ENCODE measurements around the gene ANKRD60.

ANKRD60 gene

GRCh38 chr20:58261660-58262059, 33.2 kb upstream of the ANKRD60 start:
- H3K9ac ChIP-seq (ENCODE audit: low read length in 2 of 2), result no peak overlapping the region
- H3K27me3 ChIP-seq (ENCODE audit: control insufficient read depth in 1 of 2, insufficient read depth in 2 of 2, low read length in 2 of 2), result no peaks in the 10 kb centered on the region
- H3K4me3 ChIP-seq (ENCODE audit: low read length in 2 of 2), result no peak overlapping the region
- H3K4me1 ChIP-seq (ENCODE audit: control insufficient read depth, insufficient read depth, low read length), result no peaks in the 10 kb centered on the region
- peaks cover 18 to 28% of the 10 kb centered on the region in 2 donors for H3K36me3 ChIP-seq (ENCODE audit: control insufficient read depth in 2 of 2, insufficient read depth in 2 of 2, low read length in 2 of 2)
- no peak overlapping the region for H3K27ac ChIP-seq (ENCODE audit: low read length)
- no peaks in the 10 kb centered on the region for H3K9me3 ChIP-seq (ENCODE audit: control insufficient read depth in 2 of 2, low read length in 2 of 2)

DNA sequence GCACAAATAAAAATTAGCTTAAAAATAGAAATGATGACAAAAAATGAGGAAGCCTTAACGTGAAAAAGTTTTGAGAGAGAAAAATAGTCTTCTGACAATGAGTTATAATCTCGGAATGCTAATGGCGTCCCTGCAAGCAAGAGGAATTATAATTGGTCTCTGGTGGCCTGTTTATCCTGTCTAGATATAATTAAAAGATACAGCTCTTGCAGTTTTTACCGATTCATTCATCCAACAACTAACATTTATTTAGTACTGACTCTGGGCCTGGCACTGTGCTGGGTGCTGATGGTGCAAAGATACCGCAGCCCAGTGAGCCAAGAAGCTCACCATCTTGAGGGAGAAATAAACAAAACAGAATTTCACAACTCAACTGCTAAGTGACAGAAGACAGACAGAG, 31.6 kb upstream of the ANKRD60 start:
- no peaks in the 10 kb centered on the region for H3K4me1 ChIP-seq (ENCODE audit: control insufficient read depth, insufficient read depth, low read length)
- no peak overlapping the region for H3K9ac ChIP-seq (ENCODE audit: low read length in 2 of 2)
- H3K9me3 ChIP-seq (ENCODE audit: control insufficient read depth in 2 of 2, low read length in 2 of 2), result no peaks in the 10 kb centered on the region
- H3K36me3 ChIP-seq (ENCODE audit: control insufficient read depth in 2 of 2, insufficient read depth in 2 of 2, low read length in 2 of 2), result peaks cover 13 to 20% of the 10 kb centered on the region in 2 donors
- H3K4me3 ChIP-seq (ENCODE audit: low read length in 2 of 2), result no peak overlapping the region
- no peak overlapping the region for H3K27ac ChIP-seq (ENCODE audit: low read length)
- no peaks in the 10 kb centered on the region for H3K27me3 ChIP-seq (ENCODE audit: control insufficient read depth in 1 of 2, insufficient read depth in 2 of 2, low read length in 2 of 2)

GRCh38 chr20:58256842-58257241, 28.4 kb upstream of the ANKRD60 start:
- Histone ChIP-seq H3K4me1 (ENCODE audit: control insufficient read depth, insufficient read depth, low read length) (no peaks in the 10 kb centered on the region), H3K9ac (ENCODE audit: low read length in 2 of 2) (no peak overlapping the region), H3K4me3 (ENCODE audit: low read length in 2 of 2) (no peak overlapping the region), H3K9me3 (ENCODE audit: control insufficient read depth in 2 of 2, low read length in 2 of 2) (no peaks in the 10 kb centered on the region), H3K27ac (ENCODE audit: low read length) (no peak overlapping the region), H3K27me3 (ENCODE audit: control insufficient read depth in 1 of 2, insufficient read depth in 2 of 2, low read length in 2 of 2) (no peaks in the 10 kb centered on the region), H3K36me3 (ENCODE audit: control insufficient read depth in 2 of 2, insufficient read depth in 2 of 2, low read length in 2 of 2) (peaks cover 0 to 5% of the 10 kb centered on the region in 2 donors)

DNA sequence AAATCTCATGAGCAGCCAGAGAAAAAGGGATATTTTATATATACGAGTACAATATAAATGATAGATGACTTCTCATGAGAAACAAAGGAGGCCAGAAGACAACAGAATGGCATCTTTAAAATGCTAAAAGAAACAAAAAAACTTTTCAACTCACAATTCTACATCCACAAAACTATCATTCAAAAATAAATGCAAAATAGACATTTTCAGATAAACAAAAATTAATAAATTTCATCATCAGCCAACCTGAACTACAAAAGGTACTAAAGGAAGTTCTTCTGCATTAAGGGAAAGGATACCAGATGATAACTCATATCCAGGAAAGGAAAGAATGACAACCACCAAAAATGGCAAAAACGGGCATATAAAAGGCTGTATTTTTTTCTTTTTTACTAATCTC, 27.9 kb upstream of the ANKRD60 start:
- Histone ChIP-seq H3K27me3 (ENCODE audit: control insufficient read depth in 1 of 2, insufficient read depth in 2 of 2, low read length in 2 of 2) (no peaks in the 10 kb centered on the region), H3K4me1 (ENCODE audit: control insufficient read depth, insufficient read depth, low read length) (no peaks in the 10 kb centered on the region), H3K9ac (ENCODE audit: low read length in 2 of 2) (no peak overlapping the region), H3K27ac (ENCODE audit: low read length) (no peak overlapping the region), H3K4me3 (ENCODE audit: low read length in 2 of 2) (no peak overlapping the region), H3K9me3 (ENCODE audit: control insufficient read depth in 2 of 2, low read length in 2 of 2) (no peaks in the 10 kb centered on the region), H3K36me3 (ENCODE audit: control insufficient read depth in 2 of 2, insufficient read depth in 2 of 2, low read length in 2 of 2) (peaks cover 2 to 5% of the 10 kb centered on the region in 2 donors)

GRCh38 chr20:58254890-58255289, 26.4 kb upstream of the ANKRD60 start:
- no peaks in the 10 kb centered on the region for H3K4me1 ChIP-seq (ENCODE audit: control insufficient read depth, insufficient read depth, low read length)
- no peak overlapping the region for H3K9ac ChIP-seq (ENCODE audit: low read length in 2 of 2)
- H3K4me3 ChIP-seq (ENCODE audit: low read length in 2 of 2), result no peak overlapping the region
- no peaks in the 10 kb centered on the region for H3K9me3 ChIP-seq (ENCODE audit: control insufficient read depth in 2 of 2, low read length in 2 of 2)
- H3K27me3 ChIP-seq (ENCODE audit: control insufficient read depth in 1 of 2, insufficient read depth in 2 of 2, low read length in 2 of 2), result no peaks in the 10 kb centered on the region
- H3K27ac ChIP-seq (ENCODE audit: low read length), result no peak overlapping the region
- peaks cover 5 to 6% of the 10 kb centered on the region in 2 donors for H3K36me3 ChIP-seq (ENCODE audit: control insufficient read depth in 2 of 2, insufficient read depth in 2 of 2, low read length in 2 of 2)

GRCh38 chr20:58251979-58252591, 23.6 kb upstream of the ANKRD60 start:
- Histone ChIP-seq H3K4me3 (ENCODE audit: low read length in 2 of 2) (no peak overlapping the region), H3K9ac (ENCODE audit: low read length in 2 of 2) (no peak overlapping the region), H3K9me3 (ENCODE audit: control insufficient read depth in 2 of 2, low read length in 2 of 2) (no peaks in the 10 kb centered on the region), H3K27me3 (ENCODE audit: control insufficient read depth in 1 of 2, insufficient read depth in 2 of 2, low read length in 2 of 2) (no peaks in the 10 kb centered on the region), H3K27ac (ENCODE audit: low read length) (no peak overlapping the region), H3K36me3 (ENCODE audit: control insufficient read depth in 2 of 2, insufficient read depth in 2 of 2, low read length in 2 of 2) (peaks cover 8 to 14% of the 10 kb centered on the region in 2 donors), H3K4me1 (ENCODE audit: control insufficient read depth, insufficient read depth, low read length) (no peaks in the 10 kb centered on the region)

DNA sequence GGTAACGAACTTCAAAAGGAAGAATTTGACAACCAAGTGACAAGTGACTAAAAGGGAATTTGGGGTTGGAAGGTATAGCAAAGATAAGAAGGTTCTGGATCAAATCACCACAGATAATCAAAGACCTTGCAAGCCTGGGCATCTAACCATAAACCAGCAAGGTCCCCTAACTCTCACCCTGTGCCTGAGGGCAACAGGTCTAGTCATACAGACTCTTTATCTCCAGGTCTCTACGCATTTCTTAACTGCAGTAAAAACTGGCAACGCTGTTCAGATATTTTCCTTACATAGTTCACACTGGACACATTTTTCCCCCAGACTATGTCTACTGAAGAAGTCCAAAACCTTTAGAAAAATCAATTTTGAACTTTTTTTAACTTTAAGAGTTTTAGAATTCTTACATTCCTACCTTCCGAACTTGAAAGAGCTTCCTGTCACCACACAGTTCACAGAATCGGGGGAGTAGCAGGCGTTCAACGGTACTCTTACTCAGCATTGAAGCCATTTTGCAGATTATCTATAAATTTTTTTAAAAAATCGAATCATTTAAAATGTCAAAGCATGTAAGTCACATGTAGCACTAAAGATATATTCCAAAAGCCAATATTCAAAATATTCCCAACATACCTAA, 23.0 kb upstream of the ANKRD60 start:
- Histone ChIP-seq H3K36me3 (ENCODE audit: control insufficient read depth in 2 of 2, insufficient read depth in 2 of 2, low read length in 2 of 2) (peaks cover 8 to 20% of the 10 kb centered on the region in 2 donors), H3K4me3 (ENCODE audit: low read length in 2 of 2) (no peak overlapping the region), H3K27ac (ENCODE audit: low read length) (no peak overlapping the region), H3K9me3 (ENCODE audit: control insufficient read depth in 2 of 2, low read length in 2 of 2) (no peaks in the 10 kb centered on the region), H3K4me1 (ENCODE audit: control insufficient read depth, insufficient read depth, low read length) (no peaks in the 10 kb centered on the region), H3K27me3 (ENCODE audit: control insufficient read depth in 1 of 2, insufficient read depth in 2 of 2, low read length in 2 of 2) (no peaks in the 10 kb centered on the region), H3K9ac (ENCODE audit: low read length in 2 of 2) (no peak overlapping the region)

DNA sequence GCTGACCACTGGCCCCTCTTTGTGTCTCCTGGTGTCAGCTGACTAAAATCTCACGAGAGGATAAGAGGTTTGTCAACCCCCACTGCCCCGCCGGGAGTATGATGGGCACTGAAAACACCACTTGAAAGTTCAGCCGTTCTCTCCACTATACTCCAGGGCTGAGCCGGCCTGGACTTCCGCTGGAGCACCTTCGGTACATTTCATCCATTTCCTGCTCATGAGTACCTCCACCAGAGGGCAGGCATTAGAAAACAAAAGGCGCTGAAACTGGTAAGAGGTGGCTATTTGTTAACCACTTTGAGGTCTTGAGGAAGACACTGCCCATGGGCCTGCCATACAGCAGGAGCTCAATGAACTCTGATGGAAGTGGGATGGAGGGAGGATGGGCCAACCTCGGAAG, 17.9 kb upstream of the ANKRD60 start:
- H3K9ac ChIP-seq (ENCODE audit: low read length in 2 of 2), result no peak overlapping the region
- no peak overlapping the region for H3K4me3 ChIP-seq (ENCODE audit: low read length in 2 of 2)
- H3K4me1 ChIP-seq (ENCODE audit: control insufficient read depth, insufficient read depth, low read length), result no peaks in the 10 kb centered on the region
- H3K27me3 ChIP-seq (ENCODE audit: control insufficient read depth in 1 of 2, insufficient read depth in 2 of 2, low read length in 2 of 2), result no peaks in the 10 kb centered on the region
- H3K36me3 ChIP-seq (ENCODE audit: control insufficient read depth in 2 of 2, insufficient read depth in 2 of 2, low read length in 2 of 2), result peaks cover 26 to 61% of the 10 kb centered on the region in 2 donors
- no peak overlapping the region for H3K27ac ChIP-seq (ENCODE audit: low read length)
- no peaks in the 10 kb centered on the region for H3K9me3 ChIP-seq (ENCODE audit: control insufficient read depth in 2 of 2, low read length in 2 of 2)

DNA sequence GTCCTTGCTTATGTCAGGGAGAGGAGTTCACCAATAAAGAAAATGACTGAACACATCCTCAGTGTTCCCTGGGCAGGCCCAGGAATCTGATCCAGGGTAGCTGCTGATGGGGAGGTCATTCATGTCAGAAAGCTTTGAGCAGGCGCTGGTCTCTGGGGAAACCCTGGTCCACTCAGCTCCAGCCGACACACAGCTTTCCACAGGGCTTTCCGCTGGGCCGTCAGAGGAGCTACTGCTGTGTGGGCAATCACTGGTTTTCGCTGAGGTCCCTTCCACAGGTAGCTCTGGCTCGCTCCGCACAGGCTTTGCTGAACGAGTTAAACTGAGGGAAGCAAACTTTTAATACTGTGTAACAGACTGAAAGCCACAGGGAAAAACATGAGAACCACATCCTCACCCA, 17.5 kb upstream of the ANKRD60 start:
- no peaks in the 10 kb centered on the region for H3K27me3 ChIP-seq (ENCODE audit: control insufficient read depth in 1 of 2, insufficient read depth in 2 of 2, low read length in 2 of 2)
- H3K36me3 ChIP-seq (ENCODE audit: control insufficient read depth in 2 of 2, insufficient read depth in 2 of 2, low read length in 2 of 2), result peaks cover 28 to 58% of the 10 kb centered on the region in 2 donors
- H3K27ac ChIP-seq (ENCODE audit: low read length), result no peak overlapping the region
- no peak overlapping the region for H3K4me3 ChIP-seq (ENCODE audit: low read length in 2 of 2)
- H3K4me1 ChIP-seq (ENCODE audit: control insufficient read depth, insufficient read depth, low read length), result no peaks in the 10 kb centered on the region
- H3K9ac ChIP-seq (ENCODE audit: low read length in 2 of 2), result no peak overlapping the region
- no peaks in the 10 kb centered on the region for H3K9me3 ChIP-seq (ENCODE audit: control insufficient read depth in 2 of 2, low read length in 2 of 2)

GRCh38 chr20:58245181-58245891, 16.9 kb upstream of the ANKRD60 start:
- Histone ChIP-seq H3K9me3 (ENCODE audit: control insufficient read depth in 2 of 2, low read length in 2 of 2) (no peaks in the 10 kb centered on the region), H3K36me3 (ENCODE audit: control insufficient read depth in 2 of 2, insufficient read depth in 2 of 2, low read length in 2 of 2) (peaks cover 33 to 58% of the 10 kb centered on the region in 2 donors)

More at GRCh38 chr20:58245181-58245891, 16.9 kb upstream of the ANKRD60 start:
- no peak overlapping the region for H3K9ac ChIP-seq (ENCODE audit: low read length in 2 of 2)
- H3K4me1 ChIP-seq (ENCODE audit: control insufficient read depth, insufficient read depth, low read length), result no peaks in the 10 kb centered on the region
- H3K27ac ChIP-seq (ENCODE audit: low read length), result no peak overlapping the region
- H3K4me3 ChIP-seq (ENCODE audit: low read length in 2 of 2), result no peak overlapping the region
- H3K27me3 ChIP-seq (ENCODE audit: control insufficient read depth in 1 of 2, insufficient read depth in 2 of 2, low read length in 2 of 2), result no peaks in the 10 kb centered on the region

Data from stomach smooth muscle (tissue), 2 donors.